SK-N-MC (cell line): ENCODE data around the gene TMEM120B.
"Not testable (repeated sequence)": the region's sequence is repeated elsewhere in the genome, so short reads cannot be mapped to it uniquely, and the experiment has no call there.

Source experiments
- DNase-seq: peaks from one replicate; pipeline ENCODE4 v3.0.0-alpha.2; 2011; ENCODE audit warnings: low read depth, low spot score
- H3K27ac ChIP-seq: fragments of 200-600 bp; sonication (generic); 2 replicates; pipeline ENCODE4 v1.5.1; 2016; ENCODE audit warnings: mixed run types
- H3K36me3 ChIP-seq: fragments of 200-600 bp; sonication (generic); 2 replicates; pipeline ENCODE4 v1.6.1; 2017; ENCODE audit warnings: antibody characterized with exemption, low read length, mixed read lengths; ENCODE audit not compliant: insufficient read depth
- H3K4me3 ChIP-seq: fragments of 200-600 bp; sonication (generic); 2 replicates; pipeline ENCODE4 v1.5.1; 2016
- H3K9ac ChIP-seq: fragments of 200-600 bp; sonication (generic); 2 replicates; pipeline ENCODE4 v1.8.0; 2017; ENCODE audit warnings: mixed run types, mixed read lengths; ENCODE audit not compliant: insufficient read length
- H3K9me3 ChIP-seq: fragments of 200-600 bp; sonication (generic); 2 replicates; pipeline ENCODE4 v1.6.1; 2017; ENCODE audit warnings: low read depth, mild to moderate bottlenecking, antibody characterized with exemption, low read length, moderate library complexity, mixed read lengths
- EZH2 ChIP-seq: fragments of 200-600 bp; sonication (generic); IDR thresholded peaks from one replicate; pipeline ENCODE4 v1.6.1; 2017; ENCODE audit warnings: antibody characterized with exemption
- FOXP2 ChIP-seq: optimal IDR thresholded peaks from 2 replicates; pipeline ENCODE3; 2011; ENCODE audit warnings: mild to moderate bottlenecking, moderate library complexity; ENCODE audit not compliant: insufficient read depth; ENCODE audit errors: extremely low read length, control extremely low read depth
- POLR2AphosphoS5 ChIP-seq: IDR thresholded peaks from 2 replicates; pipeline ENCODE4 v1.6.1; 2012; ENCODE audit warnings: mild to moderate bottlenecking, low read depth, low read length, borderline replicate concordance

Gene TMEM120B

DNA sequence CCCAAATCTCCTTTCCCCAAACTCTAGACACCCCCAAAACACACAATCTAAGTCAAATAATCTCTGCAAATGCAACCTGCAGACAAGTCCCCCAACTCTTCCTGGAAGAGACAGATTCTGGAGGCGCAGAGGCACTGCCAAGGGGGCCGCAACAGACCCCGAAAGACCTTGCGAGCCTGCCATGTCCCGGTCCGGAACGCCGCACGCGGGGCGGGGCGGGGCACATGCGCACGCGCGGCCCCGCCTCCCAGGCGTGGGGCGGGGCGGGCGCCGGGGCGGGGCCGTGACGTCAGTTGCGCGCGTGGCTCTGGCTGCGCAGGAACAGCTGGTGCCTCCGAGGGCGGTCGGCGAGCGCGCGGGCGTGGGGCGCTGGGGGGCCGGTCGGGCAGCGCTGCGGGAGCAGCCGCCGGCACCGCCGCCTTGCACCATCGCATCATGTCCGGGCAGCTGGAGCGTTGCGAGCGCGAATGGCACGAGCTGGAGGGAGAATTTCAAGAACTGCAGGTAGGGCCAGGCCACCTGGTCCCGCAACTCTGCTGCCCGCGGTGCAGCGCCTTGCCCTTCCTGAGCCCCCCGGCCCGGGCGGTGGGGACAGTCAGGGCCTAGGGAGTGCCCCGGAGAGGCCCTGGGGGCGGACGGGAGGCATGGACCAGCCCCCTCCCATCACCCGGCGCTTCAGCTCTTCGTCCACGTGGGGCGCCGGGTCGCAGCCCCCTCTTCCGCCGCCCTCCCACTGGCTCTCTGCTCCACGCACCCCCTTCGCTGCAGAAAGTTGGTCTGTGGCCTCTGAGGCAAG lies at the start of gene TMEM120B:
Gene TMEM120B (plus strand): TSS at position 292 of the 796 bp plus-strand sequence. CDS start 144 bp downstream, at position 436.
- TF ChIP-seq FOXP2, result no peak
- no peak for TF ChIP-seq EZH2
- peak; percentile 88 for TF ChIP-seq POLR2AphosphoS5
- peak within 1 kb of the TSS; percentile 91 for H3K9ac ChIP-seq
- no peaks in the 10 kb centered on the region for H3K9me3 ChIP-seq
- peaks cover 5% of the 10 kb centered on the region; the same call in 1 of the 2 replicates for H3K36me3 ChIP-seq
- H3K27ac ChIP-seq, result no peak within 1 kb of the TSS
- peak within 1 kb of the TSS; percentile 96 for H3K4me3 ChIP-seq
- DNase-seq, result no peak

DNA sequence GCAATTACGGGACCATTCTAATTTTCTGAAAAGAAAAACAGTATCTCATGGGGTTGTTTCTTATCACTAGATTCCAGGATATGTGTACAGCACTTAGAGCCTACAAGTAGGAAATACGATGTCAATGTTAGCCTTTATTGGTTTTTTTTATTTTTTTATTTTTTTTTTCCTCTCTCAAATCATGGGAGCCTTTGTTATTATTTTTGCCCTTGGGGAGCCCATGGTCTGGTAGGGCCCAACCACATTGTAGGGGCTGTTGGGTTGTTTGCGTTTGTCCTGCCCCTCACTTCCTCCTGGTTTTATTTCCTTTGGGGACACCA lies 49.0 kb upstream of the TMEM120B start:
- Histone ChIP-seq H3K27ac (peak overlapping the region; percentile 4; the same call in 1 of the 2 replicates), H3K9ac (no peak overlapping the region), H3K4me3 (0 out of 2 replicates have a peak overlapping the region, but pooled peaks have one; percentile 73), H3K9me3 (no peaks in the 10 kb centered on the region), H3K36me3 (no peaks in the 10 kb centered on the region)
- TF ChIP-seq FOXP2, result no peak
- no peak for TF ChIP-seq POLR2AphosphoS5
- TF ChIP-seq EZH2, result no peak
- DNase-seq, result no peak

DNA sequence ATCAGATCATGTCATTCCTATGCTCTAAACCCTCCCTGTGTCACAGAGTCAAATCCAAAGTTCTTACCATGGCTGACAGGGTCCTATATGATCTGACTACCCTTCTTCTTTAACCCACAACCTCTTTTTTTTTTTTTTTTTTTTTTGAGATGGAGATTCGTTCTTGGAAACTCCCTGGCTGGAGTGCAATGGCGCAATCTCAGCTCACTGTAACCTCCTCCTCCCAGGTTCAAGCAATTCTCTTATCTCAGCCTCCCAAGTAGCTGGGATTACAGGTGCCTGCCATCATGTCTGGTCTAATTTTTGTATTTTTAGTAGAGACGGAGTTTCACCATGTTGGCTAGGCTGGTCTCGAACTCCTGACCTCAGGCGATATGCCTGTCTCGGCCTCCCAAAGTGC lies 45.7 kb upstream of the TMEM120B start:
- not testable (repeated sequence) for H3K36me3 ChIP-seq, H3K27ac ChIP-seq, DNase-seq, H3K4me3 ChIP-seq, H3K9me3 ChIP-seq, H3K9ac ChIP-seq

DNA sequence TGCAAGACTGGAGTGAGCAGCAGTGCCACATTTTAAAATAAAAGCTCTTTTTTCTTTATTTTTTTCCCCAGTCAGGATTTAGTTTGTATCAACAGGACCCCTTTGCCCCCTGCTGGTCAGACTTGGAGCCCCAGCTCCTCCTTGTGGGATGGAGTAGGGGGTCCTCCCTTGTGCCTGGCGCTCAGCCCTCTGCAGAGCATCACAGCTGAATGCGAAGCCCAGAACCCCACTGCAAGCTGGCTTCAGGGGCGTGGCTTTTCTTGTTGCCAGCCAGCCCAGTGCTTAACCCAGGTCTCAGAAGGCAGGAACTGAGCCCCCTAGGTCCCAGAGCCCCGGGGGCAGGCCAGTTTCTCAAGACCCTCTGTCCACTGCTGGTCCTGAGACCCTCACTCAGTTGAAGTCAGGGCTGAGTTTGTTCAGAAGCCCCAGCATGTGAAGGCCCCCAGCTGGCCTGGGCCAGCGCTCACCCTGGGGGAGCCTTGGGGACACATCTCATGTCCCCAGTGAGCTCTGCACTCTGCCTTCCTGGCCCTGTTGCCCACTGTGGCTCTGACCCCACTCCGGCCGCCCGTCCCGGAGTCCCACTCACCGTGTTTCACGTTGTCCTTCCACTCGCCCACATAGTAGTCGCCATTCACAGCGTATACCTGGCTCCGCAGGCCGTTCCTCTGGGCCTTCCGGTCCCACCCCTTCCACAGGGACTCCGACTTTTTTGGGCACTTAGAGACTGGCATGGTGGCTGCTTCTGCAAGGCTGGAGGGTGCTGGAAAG lies 43.6 kb upstream of the TMEM120B start:
- H3K9ac ChIP-seq, result no peak overlapping the region
- H3K9me3 ChIP-seq, result no peaks in the 10 kb centered on the region
- H3K36me3 ChIP-seq, result no peaks in the 10 kb centered on the region
- no peak for TF ChIP-seq EZH2
- TF ChIP-seq POLR2AphosphoS5, result no peak
- TF ChIP-seq FOXP2, result no peak
- DNase-seq, result no peak
- no peak overlapping the region for H3K4me3 ChIP-seq
- no peak overlapping the region for H3K27ac ChIP-seq

DNA sequence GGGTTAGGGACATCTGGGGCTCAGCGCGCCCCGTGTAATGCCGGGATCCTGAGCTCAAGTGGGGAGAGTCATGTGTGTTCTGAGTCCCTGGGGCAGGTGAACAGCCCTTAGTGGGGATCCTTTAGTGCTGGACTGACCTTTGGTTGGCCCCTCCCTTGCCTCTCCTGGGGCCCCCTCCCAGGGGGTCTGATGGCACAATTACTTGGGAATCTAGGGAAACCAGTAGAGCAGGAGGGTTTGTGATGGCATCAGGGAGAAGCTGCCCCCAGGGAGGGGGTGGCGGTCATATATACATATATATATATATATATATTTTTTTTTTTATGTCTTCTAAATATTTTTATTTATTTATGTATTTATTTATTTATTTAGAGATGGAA lies 43.0 kb upstream of the TMEM120B start, which contains the start of gene MORN3:
Gene MORN3 (minus strand): TSS at position 134 of the 380 bp plus-strand sequence. CDS start 171 bp downstream, outside the sequence.
- Histone ChIP-seq H3K9me3 (no peaks in the 10 kb centered on the region), H3K9ac (no peak within 1 kb of the TSS), H3K36me3 (no peaks in the 10 kb centered on the region), H3K27ac (no peak within 1 kb of the TSS), H3K4me3 (no peak within 1 kb of the TSS)
- DNase-seq, result no peak
- TF ChIP-seq POLR2AphosphoS5 (no peak), FOXP2 (no peak), EZH2 (no peak)

DNA sequence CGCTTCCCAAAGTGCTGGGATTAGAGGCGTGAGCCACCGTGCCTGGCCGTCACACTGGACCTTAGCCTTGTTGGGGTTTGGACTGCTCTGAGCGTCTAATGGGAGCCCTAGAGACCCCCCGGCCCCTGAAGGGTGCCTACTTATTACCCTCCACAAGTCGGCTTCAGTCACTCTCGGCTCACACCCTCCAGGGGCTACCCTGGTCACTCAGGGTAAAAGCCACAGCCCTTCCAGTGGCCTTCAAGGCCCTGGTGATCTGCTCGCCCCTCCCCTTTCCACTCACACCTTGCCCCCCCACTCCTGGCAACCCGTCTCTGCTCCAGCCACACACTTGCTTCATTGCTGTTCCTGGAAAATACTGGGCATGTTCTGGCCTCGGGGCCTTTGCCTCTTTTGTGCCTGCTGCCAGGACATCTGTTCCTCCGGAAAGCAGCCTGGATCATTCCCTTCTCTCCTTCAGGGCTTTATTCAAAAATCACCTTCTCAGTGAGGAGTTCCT lies 39.5 kb upstream of the TMEM120B start:
- Histone ChIP-seq H3K36me3 (no peaks in the 10 kb centered on the region), H3K27ac (no peak overlapping the region), H3K9me3 (no peaks in the 10 kb centered on the region), H3K4me3 (no peak overlapping the region), H3K9ac (no peak overlapping the region)
- TF ChIP-seq POLR2AphosphoS5 (no peak), FOXP2 (no peak), EZH2 (no peak)
- no peak for DNase-seq

DNA sequence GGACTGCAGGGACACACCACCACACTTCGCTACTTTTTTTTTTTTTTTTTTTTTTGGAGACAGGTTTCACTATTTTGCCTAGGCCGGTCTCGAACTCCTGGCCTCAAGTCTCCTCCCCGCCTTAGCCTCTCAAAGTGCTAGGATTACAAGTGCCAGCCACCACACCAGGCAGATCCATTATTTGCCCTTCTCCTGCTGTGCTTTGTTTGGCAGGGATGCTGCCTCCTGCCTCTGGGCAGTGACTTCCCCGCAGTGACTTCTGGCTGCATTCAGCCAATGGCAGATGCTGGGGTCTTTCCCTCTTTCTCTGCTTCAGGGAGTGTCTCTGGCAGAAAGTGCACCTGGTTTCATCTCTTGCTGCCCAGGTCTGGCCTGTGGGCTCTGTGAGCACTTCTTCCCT lies 36.4 kb upstream of the TMEM120B start:
- Histone ChIP-seq H3K4me3 (no peak overlapping the region), H3K9me3 (no peaks in the 10 kb centered on the region), H3K9ac (no peak overlapping the region), H3K36me3 (no peaks in the 10 kb centered on the region), H3K27ac (no peak overlapping the region)
- DNase-seq, result no peak
- TF ChIP-seq FOXP2 (no peak), EZH2 (no peak)

DNA sequence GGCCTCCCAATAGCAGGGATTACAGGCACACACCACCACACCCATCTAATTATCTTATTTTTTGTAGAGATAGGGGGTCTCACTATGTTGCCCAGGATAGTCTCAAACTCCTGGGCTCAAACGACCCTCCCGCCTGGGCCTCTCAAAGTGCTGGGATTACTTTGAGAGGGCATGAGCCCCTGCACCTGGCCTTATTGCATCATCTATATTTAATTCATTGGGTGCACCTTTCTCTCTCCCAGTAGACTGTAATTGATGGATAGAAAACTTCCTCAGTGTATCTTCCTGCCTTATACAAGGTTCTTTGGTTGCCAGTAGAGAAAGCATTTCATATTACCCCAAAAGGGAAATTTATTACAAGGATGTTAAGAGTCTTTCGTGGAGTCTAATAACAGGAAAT lies 34.2 kb upstream of the TMEM120B start:
- Histone ChIP-seq H3K9me3 (no peaks in the 10 kb centered on the region), H3K27ac (no peak overlapping the region), H3K4me3 (no peak overlapping the region), H3K36me3 (no peaks in the 10 kb centered on the region), H3K9ac (no peak overlapping the region)
- TF ChIP-seq EZH2, result no peak
- no peak for TF ChIP-seq FOXP2
- TF ChIP-seq POLR2AphosphoS5, result no peak
- DNase-seq, result no peak
